ENCODE data around the gene RCBTB2. TPM values are rescaled to one million over a fixed set of nuclear protein-coding genes. Genes with fewer than 3 reads are reported as not detected.
A peak's percentile ranks its signal among the peaks of the same experiment; 100 is the strongest.

Gene RCBTB2
- total and polyA plus RNA-seq, 2 experiments from 2014 or later, result 8.0 to 9.1 TPM

DNA sequence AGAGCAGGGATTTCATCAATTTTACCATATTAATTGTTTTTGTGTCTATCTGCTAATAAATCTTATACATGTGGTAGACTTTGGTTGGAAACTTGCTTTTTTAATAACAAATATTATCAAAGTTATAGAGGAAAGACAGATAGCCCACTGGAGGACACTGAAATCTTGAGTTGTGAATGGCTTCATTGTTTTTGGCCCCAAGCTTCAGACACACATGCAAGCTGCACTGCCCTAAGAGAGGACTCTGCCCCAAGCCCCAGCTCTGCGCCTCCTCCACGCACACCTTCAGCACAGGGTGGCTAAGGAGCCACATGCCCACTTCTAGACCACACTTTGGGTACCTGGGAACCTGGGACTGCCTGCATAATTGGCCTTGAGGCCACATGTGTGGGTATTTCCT, 35.2 kb downstream of the RCBTB2 start:
- in situ Hi-C loops (cut with MboI), result no loop called here

GRCh38 chr13:48496271-48497161, 36.4 kb downstream of the RCBTB2 start:
- Histone ChIP-seq H3K4me3 (no peak overlapping the region), H3K9me3 (ENCODE audit: low read depth) (no peaks in the 10 kb centered on the region), H4K20me1 (ENCODE audit: insufficient read depth) (no peaks in the 10 kb centered on the region), H3K4me1 (ENCODE audit: insufficient read depth) (peaks cover 35% of the 10 kb centered on the region), H3K79me2 (ENCODE audit: insufficient read depth) (no peaks in the 10 kb centered on the region), H3K27ac (no peak overlapping the region), H3K36me3 (ENCODE audit: low read depth) (no peaks in the 10 kb centered on the region), H3K9ac (no peak overlapping the region), H3F3A (ENCODE audit: insufficient read depth) (peaks cover 30% of the 10 kb centered on the region), H3K9me2 (ENCODE audit: insufficient read depth) (no peaks in the 10 kb centered on the region), H3K27me3 (replicated peaks; ENCODE audit: insufficient read depth) (no peaks in the 10 kb centered on the region), H2AFZ (no peak overlapping the region), H3K4me2 (ENCODE audit: unreplicated experiment) (no peak overlapping the region)
- WGBS, 2 experiments (ENCODE audit: low coverage in 1 of 2, low lambda C conversion rate in 2 of 2, missing lambda C conversion rate in 2 of 2), result 76 to 80% methylated on average over 6 to 7 of the region's 7 CpGs
- DNase-seq, result no peak
- TF ChIP-seq EZH2phosphoT487 (IDR thresholded peaks at IDR 0.05; ENCODE audit: insufficient read depth, low read depth), result no peak
- TF ChIP-seq EZH2 (IDR thresholded peaks at IDR 0.05; ENCODE audit: insufficient read depth, poor library complexity, severe bottlenecking), result no peak
- in situ Hi-C loops (cut with MboI), result no loop called here

More for the DNA sequence above, 35.2 kb downstream of the RCBTB2 start:
- Histone ChIP-seq H3K4me2 (ENCODE audit: unreplicated experiment) (no peak overlapping the region), H3K27me3 (replicated peaks; ENCODE audit: insufficient read depth) (no peaks in the 10 kb centered on the region), H3K4me1 (ENCODE audit: insufficient read depth) (peaks cover 27% of the 10 kb centered on the region), H3K9me3 (ENCODE audit: low read depth) (no peaks in the 10 kb centered on the region), H3K36me3 (ENCODE audit: low read depth) (no peaks in the 10 kb centered on the region), H3K9ac (no peak overlapping the region), H3K79me2 (ENCODE audit: insufficient read depth) (no peaks in the 10 kb centered on the region), H3F3A (ENCODE audit: insufficient read depth) (peaks cover 31% of the 10 kb centered on the region), H4K20me1 (ENCODE audit: insufficient read depth) (no peaks in the 10 kb centered on the region), H3K9me2 (ENCODE audit: insufficient read depth) (no peaks in the 10 kb centered on the region), H3K4me3 (no peak overlapping the region), H3K27ac (no peak overlapping the region), H2AFZ (no peak overlapping the region)
- 96 to 100% methylated on average over 2 of the region's 2 CpGs for WGBS, 2 experiments (ENCODE audit: low coverage in 1 of 2, low lambda C conversion rate in 2 of 2, missing lambda C conversion rate in 2 of 2)
- TF ChIP-seq EZH2phosphoT487 (IDR thresholded peaks at IDR 0.05; ENCODE audit: insufficient read depth, low read depth) (no peak), EZH2 (IDR thresholded peaks at IDR 0.05; ENCODE audit: insufficient read depth, poor library complexity, severe bottlenecking) (no peak)
- no peak for DNase-seq

- no peak for TF ChIP-seq EZH2phosphoT487 (IDR thresholded peaks at IDR 0.05; ENCODE audit: insufficient read depth, low read depth)
- no peak for TF ChIP-seq EZH2 (IDR thresholded peaks at IDR 0.05; ENCODE audit: insufficient read depth, poor library complexity, severe bottlenecking)
- H3F3A ChIP-seq (ENCODE audit: insufficient read depth), result peaks cover 31% of the 10 kb centered on the region
- in situ Hi-C loops (cut with MboI), result no loop called here
- H3K4me1 ChIP-seq (ENCODE audit: insufficient read depth), result peaks cover 28% of the 10 kb centered on the region
- H3K4me2 ChIP-seq (ENCODE audit: unreplicated experiment), result no peak overlapping the region
- no peaks in the 10 kb centered on the region for H3K79me2 ChIP-seq (ENCODE audit: insufficient read depth)
- H3K9me2 ChIP-seq (ENCODE audit: insufficient read depth), result no peaks in the 10 kb centered on the region
- H3K9me3 ChIP-seq (ENCODE audit: low read depth), result no peaks in the 10 kb centered on the region
- DNase-seq, result no peak
- WGBS, 2 experiments (ENCODE audit: low coverage in 1 of 2, low lambda C conversion rate in 2 of 2, missing lambda C conversion rate in 2 of 2), result 94 to 100% methylated on average over 1 of the region's 1 CpG
- H3K27me3 ChIP-seq (replicated peaks; ENCODE audit: insufficient read depth), result no peaks in the 10 kb centered on the region
- no peak overlapping the region for H3K27ac ChIP-seq
- H3K9ac ChIP-seq, result no peak overlapping the region
- H3K36me3 ChIP-seq (ENCODE audit: low read depth), result no peaks in the 10 kb centered on the region
- no peak overlapping the region for H2AFZ ChIP-seq
- H3K4me3 ChIP-seq, result no peak overlapping the region
- no peaks in the 10 kb centered on the region for H4K20me1 ChIP-seq (ENCODE audit: insufficient read depth)
These were observed 38.0 kb downstream of the RCBTB2 start for GRCh38 chr13:48494874-48495273.

- no peak overlapping the region for H3K4me2 ChIP-seq (ENCODE audit: unreplicated experiment)
- in situ Hi-C loops (cut with MboI), result no loop called here
These were observed 39.0 kb downstream of the RCBTB2 start for GRCh38 chr13:48493851-48494250.

More at GRCh38 chr13:48493851-48494250, 39.0 kb downstream of the RCBTB2 start:
- TF ChIP-seq EZH2phosphoT487 (IDR thresholded peaks at IDR 0.05; ENCODE audit: insufficient read depth, low read depth) (no peak), EZH2 (IDR thresholded peaks at IDR 0.05; ENCODE audit: insufficient read depth, poor library complexity, severe bottlenecking) (no peak)
- WGBS, 2 experiments (ENCODE audit: low coverage in 1 of 2, low lambda C conversion rate in 2 of 2, missing lambda C conversion rate in 2 of 2), result 53 to 64% methylated on average over 2 of the region's 2 CpGs
- H2AFZ ChIP-seq, result no peak overlapping the region
- H3K4me3 ChIP-seq, result no peak overlapping the region
- H3K9me2 ChIP-seq (ENCODE audit: insufficient read depth), result no peaks in the 10 kb centered on the region
- DNase-seq, result peak; percentile 63
- H3F3A ChIP-seq (ENCODE audit: insufficient read depth), result peaks cover 24% of the 10 kb centered on the region
- H3K36me3 ChIP-seq (ENCODE audit: low read depth), result no peaks in the 10 kb centered on the region; the same call in 1 of the 2 replicates
- H3K79me2 ChIP-seq (ENCODE audit: insufficient read depth), result no peaks in the 10 kb centered on the region
- H3K9ac ChIP-seq, result no peak overlapping the region
- no peaks in the 10 kb centered on the region for H3K27me3 ChIP-seq (replicated peaks; ENCODE audit: insufficient read depth)
- H3K9me3 ChIP-seq (ENCODE audit: low read depth), result no peaks in the 10 kb centered on the region
- no peaks in the 10 kb centered on the region for H4K20me1 ChIP-seq (ENCODE audit: insufficient read depth)
- no peak overlapping the region for H3K27ac ChIP-seq
- H3K4me1 ChIP-seq (ENCODE audit: insufficient read depth), result peaks cover 22% of the 10 kb centered on the region

Measured in GM23248 (cell line).